Esophagus squamous epithelium (tissue), 4 donors: Measurements from ENCODE around the gene TTK.

ENCODE experiments used
- CTCF ChIP-seq, 6 experiments: fragments of 450-650 bp in 4 of 6; fragments of 200-600 bp in 2 of 6; sonication (generic) in 2 of 6; IDR thresholded peaks; one replicate each; pipeline ENCODE4 v1.5.1; 2016 to 2019; ENCODE audit warnings: antibody characterized with exemption in 6 of 6, mild to moderate bottlenecking in 4 of 6, moderate library complexity in 4 of 6
- POLR2A ChIP-seq, 4 donors: fragments of 450-650 bp; IDR thresholded peaks; one replicate each; pipeline ENCODE4 v1.6.1; 2017; ENCODE audit warnings: antibody characterized with exemption in 4 of 4, mild to moderate bottlenecking in 4 of 4, moderate library complexity in 3 of 4

DNA sequence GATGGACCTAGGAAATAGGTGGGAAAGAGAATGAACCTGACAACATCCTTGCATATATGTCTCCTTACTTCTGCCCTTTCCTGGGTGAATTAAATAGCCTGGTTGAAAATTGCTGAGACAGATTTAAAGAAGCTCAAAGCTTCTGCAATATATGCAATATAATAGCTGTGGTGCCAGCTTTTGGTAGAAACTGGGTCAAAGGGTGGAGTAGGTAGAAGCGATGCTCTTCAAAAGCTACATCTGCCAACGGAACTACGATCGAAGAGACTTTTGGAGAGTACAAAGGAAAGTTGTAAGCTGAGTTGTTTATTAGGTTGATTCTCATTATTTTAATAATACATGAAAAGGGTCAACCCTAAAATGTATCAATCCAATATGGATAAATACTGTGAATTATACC is 22.8 kb upstream of the TTK start:
- TF ChIP-seq CTCF (IDR thresholded peaks at IDR 0.05) (no peak), POLR2A (IDR thresholded peaks at IDR 0.05) (no peak)
